22Rv1 (cell line): ENCODE measurements around the gene RIC8B.

Source experiments
- CTCF ChIP-seq: fragments of 450-650 bp; IDR thresholded peaks from 2 replicates; pipeline ENCODE4 v1.5.1; 2017; ENCODE audit warnings: mild to moderate bottlenecking
- ZFX ChIP-seq: fragments of 450-650 bp; IDR thresholded peaks from 2 replicates; pipeline ENCODE4 v1.6.1; 2017; ENCODE audit warnings: antibody characterized with exemption, borderline replicate concordance

DNA sequence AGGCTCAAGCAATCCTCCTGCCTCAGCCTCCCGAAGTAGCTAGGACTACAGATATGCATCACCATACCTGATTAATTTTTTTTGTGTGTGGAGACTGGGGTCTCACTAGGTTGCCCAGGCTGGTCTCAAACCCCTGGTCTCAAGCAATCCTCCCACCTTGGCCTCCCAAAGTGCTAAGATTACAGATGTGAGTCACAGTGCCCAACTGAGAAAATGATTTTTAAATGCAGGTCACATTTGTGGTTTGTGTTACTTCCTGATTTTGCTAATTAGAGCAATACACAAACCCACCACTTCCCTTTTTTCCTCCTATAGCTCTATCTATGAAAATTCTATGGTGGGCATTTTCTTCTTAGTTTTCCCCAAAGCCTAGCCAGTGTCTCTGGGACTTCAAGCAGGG lies 135.7 kb downstream of the RIC8B start:
- TF ChIP-seq ZFX (no peak), CTCF (no peak)
